NCI-H526 treated with DMSO at 0.1 percent for 48 hours (cell line): ENCODE results near the gene PAN2.
"Not testable (repeated sequence)": the region's sequence is repeated elsewhere in the genome, so short reads cannot be mapped to it uniquely, and the experiment has no call there.

Experiments used
- DNase-seq: peaks from one replicate; lab custom pipeline; 2025; lab: John Stamatoyannopoulos, UW

PAN2 gene, protein sequence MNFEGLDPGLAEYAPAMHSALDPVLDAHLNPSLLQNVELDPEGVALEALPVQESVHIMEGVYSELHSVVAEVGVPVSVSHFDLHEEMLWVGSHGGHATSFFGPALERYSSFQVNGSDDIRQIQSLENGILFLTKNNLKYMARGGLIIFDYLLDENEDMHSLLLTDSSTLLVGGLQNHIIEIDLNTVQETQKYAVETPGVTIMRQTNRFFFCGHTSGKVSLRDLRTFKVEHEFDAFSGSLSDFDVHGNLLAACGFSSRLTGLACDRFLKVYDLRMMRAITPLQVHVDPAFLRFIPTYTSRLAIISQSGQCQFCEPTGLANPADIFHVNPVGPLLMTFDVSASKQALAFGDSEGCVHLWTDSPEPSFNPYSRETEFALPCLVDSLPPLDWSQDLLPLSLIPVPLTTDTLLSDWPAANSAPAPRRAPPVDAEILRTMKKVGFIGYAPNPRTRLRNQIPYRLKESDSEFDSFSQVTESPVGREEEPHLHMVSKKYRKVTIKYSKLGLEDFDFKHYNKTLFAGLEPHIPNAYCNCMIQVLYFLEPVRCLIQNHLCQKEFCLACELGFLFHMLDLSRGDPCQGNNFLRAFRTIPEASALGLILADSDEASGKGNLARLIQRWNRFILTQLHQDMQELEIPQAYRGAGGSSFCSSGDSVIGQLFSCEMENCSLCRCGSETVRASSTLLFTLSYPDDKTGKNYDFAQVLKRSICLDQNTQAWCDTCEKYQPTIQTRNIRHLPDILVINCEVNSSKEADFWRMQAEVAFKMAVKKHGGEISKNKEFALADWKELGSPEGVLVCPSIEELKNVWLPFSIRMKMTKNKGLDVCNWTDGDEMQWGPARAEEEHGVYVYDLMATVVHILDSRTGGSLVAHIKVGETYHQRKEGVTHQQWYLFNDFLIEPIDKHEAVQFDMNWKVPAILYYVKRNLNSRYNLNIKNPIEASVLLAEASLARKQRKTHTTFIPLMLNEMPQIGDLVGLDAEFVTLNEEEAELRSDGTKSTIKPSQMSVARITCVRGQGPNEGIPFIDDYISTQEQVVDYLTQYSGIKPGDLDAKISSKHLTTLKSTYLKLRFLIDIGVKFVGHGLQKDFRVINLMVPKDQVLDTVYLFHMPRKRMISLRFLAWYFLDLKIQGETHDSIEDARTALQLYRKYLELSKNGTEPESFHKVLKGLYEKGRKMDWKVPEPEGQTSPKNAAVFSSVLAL

DNA sequence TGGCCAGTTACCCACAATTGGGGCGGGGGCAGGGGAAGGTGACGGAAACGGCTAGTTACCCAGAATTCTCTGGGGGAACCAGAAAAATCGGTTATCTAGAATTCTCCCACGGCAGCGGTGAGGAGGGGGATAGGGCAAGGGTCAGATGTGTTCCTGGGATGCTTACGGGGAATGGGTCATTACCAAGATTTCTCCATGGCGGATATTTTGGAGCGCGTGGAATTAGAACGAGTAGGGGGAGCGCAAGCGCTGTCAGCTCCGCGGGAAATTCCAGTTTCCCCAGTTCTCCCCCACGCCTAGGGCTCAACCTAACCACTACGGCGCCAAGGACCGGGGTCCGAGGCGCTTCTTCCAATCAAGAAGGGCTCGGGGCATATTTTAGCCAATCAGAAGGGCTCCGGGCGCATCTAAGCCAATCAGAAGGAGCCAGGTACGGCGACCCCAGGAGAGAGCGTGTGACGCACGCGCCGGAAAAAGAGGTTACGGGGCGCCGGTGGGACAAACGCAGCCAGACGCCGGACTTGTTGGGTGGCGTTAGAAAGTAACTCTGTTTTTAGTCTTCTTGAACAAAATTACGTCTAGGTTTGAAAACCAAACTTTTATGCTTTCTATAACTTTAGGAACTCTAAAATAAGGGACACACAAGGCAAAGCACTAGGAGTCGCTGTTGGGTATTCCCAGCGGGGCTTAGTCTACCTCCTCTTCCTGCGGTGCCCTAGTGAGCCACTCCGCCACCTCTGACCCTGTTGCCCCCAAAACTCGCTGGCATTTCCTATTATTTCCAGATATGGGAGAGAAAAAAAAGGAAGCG is at the start of gene PAN2:
PAN2 (minus strand) TSS at position 322 of the 811 bp plus-strand sequence. CDS start 906 bp downstream, outside the sequence.
- DNase-seq, result peak; percentile 92

DNA sequence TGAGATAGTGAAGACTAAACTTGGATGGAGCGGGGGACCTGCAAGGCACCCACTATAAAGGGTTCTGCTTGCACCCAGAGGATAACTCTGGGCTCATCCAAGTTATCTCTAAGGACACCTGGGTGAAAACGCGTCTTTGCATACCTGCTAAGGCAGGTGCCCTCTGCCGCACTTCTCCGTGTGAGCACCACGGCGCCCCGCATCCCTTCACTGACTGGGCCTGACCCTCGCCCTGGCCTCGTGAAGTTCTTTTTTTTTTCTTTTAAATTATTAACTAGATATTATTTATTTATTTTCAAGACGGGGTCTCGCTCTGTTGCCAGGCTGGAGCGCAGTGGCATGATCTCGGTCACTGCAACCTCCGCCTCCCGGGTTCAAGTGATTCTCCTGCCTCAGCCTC is 48.8 kb upstream of the PAN2 start:
- no peak for DNase-seq

DNA sequence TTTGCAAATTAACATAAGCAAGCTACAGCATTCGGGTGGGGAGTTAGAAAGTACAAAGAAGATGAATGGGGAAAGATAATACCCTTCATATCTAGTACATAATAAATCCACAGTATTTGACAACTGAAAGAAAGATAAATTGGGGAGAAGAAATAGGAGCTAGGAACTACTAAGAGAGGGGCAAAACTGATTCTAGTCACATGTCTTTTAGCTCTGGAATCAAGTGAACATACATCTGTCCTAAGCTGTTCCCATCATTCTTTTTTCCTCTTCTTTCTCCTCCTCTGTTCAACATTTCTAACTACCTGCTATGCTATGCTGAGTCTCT is 44.2 kb upstream of the PAN2 start:
- no peak for DNase-seq

DNA sequence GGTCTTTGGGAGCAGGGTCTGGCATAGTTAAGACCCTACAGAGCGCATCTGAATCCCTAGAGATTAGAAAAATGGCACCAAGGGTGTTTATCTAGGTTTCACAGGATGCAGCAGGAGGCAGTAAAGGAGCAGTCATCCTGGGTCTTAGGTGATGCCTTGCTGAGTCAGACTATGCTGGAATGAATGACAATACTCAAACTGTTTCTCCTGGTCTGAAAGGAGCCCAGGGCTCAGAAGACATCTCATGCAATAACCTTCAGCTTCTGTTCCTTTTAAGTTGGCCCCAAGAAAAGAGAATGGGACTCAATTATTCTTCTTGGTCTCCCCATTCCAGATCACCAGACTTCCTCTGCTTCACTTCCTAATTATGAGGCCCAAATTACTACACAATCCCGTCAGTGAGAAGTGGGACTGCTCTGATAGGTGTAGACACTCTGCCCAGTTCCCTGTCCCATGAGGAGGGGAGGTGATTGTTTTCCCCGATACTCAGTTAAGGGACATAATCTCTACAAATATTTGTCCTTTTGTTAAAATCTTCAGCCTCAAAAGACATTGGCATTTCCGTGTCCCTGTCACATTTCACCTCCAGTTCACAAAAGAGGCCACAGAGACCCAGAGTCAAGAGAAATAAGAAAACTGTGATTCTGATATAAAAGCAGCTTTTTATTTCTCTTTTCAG is 43.6 kb upstream of the PAN2 start:
- DNase-seq, result no peak

DNA sequence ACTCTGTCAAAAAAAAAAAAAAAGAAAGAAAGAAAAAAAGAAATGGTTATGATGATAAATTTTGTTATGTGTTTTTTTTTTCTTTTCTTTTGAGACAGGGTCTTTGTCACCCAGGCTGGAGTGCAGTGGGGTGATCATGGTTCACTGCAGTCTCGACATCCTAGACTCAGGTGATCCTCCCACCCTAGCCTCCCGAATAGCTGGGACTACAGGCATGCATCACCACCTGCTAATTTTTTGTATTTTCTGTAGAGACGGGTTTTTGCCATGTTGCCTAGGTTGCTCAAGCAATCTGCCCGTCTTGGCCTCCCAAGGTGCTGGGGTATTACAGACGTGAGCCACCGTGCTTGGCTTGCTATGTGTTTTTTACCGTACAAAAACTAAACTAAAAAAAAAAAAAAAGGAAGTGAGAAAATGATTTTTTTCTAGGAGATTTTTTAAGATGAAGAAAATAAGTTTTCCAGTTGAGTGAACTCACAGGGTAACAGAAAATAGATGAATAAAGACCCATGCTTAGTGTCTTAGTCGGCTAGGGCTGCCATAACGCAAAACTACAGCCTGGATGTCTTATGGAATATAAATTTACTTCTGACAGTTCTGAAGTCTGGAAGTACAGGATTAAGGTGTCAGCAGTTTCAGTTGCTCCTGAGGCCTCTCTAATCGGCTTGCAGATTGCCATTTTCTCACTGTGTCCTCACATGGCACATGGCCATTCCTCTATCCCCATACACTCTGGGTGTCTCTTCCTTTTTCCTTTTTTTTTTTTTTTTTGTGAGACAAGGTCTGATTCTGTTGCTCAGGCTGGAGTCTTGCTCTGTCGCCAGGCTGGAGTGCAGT is 42.0 kb upstream of the PAN2 start:
- DNase-seq, result no peak

DNA sequence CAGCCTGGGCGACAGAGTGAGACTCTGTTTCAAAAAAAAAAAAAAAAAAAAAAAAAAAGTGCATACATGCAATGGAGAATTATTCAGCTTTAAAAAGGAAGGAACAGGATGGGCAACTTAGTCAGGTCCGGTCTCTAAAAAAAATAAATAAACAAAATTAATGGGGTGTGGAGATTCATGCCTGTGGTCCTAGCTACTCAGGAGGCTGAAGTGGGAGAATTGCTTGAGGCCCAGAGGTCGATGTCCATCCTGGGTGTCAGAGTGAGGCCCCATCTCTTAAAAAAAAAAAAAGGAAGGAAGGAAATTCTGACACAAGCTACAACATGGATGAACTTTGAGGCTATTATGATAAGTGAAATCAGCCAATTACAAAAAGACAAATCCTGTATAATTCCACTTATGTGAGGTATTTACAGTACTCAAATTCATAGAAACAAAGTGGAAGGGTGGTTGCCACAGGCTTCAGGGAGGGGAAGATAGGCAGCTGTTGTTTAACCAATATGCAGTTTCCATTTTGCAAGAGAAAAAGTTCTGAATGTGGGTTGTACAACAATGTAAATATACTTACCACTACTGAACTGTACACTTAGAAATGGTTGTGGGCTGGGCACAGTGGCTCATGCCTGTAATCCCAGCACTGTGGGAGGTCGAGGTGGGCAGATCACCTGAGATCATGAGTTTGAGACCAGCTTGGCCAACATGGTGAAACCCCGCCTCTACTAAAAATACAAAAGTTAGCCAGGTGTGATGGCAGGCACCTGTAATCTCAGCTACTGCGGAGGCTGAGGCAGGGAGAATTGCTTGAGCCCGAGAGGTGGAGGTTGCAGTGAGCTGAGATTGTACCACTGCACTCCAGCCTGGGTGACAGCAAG is 41.2 kb upstream of the PAN2 start:
- DNase-seq, result no peak

DNA sequence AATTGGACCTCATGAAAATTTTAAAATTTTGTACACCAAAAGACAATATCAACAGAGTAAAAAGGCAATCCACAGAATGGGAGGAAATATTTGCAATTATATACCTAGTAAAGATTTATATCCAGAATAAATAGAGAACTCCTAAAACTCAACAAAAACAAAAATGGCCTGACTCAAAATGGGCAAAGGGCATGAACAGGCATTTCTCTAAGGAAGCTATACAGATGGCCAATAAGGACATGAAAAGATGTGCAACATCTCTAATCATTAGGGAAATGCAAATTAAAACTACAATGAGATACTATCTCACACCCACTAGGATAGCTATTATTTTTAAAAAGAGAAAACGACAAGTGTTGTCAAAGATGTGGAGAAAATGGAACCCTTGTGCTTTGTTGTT is 39.7 kb upstream of the PAN2 start:
- no peak for DNase-seq

DNA sequence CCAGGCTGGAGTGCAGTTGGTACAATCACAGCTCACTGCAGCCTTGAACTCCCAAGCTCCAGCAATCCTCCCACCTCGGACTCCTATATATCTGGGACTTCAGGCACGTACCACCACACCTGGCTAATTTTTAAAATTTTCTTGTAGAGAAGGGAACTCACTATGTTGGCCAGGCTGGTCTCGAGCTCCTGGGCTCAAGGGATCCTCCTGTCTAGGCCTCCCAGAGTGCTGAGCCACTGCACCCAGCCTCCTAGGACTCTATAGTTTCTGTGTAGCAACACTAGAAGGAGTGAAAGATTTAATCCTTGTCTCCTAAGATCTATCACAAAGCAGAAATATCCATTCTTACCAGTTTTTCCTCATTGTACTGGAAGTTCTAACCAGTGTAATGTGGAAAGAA is 33.1 kb upstream of the PAN2 start:
- no peak for DNase-seq

DNA sequence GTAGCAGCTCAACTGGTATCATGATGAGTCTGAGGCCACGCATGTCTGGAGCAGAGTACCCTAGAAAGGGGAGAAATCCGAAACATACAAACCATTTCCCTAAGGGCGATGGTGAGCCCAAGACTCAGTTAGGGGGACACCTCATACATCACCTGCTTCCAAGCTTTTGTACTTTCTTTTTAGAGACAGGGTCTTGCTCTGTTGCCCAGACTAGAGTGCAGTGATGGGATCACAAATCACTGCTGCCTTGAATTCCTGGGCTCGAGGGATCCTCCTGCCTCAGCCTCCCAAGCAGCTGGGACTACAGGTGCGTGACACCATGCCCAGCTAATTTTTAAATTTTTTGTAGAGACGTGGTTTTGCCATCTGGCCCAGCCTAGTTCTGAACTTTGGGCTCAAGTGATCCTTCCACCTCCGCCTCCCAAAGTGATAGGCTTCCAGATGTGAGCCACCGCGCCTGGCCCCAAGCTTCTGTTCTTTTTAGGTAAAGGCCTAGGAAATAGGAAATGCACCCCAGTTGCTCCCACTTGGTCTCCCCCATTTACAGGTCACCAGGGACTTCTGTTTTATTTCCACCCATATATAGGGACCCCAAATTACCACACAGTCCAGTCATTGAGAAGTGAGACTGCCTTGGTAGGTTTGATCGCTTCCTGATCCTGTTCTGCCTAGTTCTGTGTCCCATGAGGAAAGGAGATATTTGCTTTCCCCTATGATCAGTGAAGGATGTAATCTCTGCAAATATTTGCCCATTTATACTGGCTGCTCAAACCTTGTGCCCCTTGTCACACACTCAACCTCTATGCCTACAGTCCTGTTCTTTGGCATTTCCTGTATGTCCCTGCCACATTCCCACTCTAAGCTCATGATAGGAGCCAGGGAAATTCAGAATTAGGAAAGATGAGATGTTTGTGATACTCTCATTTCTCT is 28.6 kb upstream of the PAN2 start, which contains the start of gene APOF:
APOF (minus strand) TSS at position 728 of the 930 bp plus-strand sequence; CDS start at position 616, 112 bp downstream.
- DNase-seq, result peak; percentile 41

DNA sequence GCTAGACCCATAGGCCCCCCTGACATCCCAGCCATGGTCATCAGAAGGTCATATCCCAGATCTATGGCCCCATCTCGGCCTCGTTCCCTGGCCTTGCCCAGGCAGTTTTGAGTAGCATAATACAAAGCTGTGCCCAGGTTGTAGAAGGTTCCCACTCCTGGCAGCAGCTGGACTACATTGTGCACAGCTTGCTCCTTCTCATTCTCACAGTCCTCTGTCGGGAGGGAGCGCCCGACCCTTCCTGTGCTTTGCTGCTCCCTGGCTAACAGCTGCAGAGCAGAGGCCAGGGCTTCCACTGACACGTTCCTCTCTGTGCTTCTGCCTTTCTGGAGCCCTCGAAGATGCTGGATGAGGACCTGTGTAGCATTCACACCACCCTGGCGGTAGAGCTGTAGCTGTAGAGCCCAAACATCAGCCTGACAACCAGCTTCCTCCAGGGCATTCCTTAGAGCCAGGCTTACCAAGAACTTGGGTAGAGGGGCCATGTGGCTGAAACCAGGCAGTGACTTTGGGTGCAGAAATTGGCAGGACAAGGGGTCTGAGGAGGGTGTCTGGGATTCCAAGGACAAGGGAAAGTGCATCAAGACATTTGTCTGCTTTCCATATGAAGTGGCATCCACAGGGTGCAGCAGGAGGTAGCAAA is 27.8 kb upstream of the PAN2 start:
- no peak for DNase-seq

DNA sequence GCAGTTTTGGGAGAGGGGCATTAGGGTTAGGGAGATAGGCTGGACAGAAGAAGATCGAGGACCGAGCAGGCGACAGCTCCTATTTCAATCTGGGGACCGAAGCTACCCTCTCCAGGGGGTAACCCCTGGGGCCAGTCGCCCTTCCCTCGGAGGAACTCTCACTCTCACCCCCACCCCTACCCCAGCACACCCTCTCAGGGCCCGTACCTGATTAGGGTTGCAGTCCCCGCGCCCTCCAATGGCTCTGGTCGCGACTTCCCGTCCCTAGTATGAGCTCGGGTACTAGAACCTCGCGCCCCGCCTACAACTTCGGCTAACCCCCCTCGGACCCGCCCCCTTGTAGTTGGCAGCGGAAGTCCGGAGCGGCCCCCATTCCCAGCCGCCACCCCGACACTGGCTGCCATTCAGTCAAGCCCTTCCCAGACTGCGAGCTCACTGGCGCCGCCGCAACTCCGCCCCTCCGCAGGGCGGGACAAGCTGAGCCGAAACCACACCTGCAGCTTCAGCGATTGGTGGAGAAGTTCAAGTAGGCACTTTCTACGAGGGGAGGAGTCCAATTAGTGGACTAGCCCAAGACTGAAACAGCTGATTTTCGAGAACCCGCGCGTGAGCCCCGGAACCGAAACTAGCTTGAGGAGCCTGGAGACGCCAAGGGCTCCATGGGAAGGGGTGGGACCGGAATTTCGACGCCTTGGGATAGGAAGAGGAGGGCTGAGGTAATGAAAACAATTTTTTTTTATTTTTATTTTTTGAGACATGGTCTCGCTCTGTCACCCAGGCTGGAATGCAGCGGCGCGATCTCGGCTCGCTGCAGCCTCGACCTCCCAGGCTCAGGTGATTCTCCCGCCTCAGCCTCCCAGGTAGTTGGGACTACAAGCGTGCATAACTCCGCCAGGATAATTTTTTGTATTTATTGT is 26.3 kb upstream of the PAN2 start, which contains the start of gene STAT2:
STAT2 (minus strand) TSS at position 257 of the 917 bp plus-strand sequence. CDS start 3,536 bp downstream, outside the sequence.
- peak; percentile 96 for DNase-seq

DNA sequence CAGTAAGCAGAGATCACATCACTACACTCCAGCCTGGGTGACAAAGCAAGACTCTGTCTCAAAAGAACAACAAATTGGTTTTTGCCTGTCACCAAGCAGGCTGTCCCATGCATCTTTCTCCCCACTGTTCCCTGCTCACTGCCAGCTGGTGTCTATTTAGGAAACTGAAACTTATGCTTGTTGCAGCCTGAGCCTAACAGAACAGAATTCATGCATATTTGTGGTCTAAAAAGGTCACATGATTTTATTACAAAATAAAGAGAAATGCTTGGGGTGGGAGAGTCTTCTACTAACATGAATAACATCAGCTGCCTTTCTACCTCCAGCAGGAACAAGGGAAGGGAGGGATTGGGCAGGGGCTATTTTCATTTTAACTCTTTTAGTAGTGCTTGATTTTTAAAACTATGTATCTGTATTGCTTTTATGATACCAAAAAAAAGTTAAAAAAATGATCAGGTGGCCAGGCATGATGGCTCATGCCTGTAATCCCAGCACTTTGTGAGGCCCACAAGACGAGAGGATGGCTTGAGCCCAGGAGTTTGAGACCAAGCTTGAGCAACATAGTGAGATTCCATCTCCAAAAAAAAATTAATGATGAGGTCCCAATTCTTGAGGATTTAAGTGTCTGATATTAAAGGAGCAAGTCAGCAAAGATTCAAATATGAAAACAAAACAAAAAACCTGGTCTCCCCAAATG is 25.2 kb upstream of the PAN2 start:
- DNase-seq, result no peak

DNA sequence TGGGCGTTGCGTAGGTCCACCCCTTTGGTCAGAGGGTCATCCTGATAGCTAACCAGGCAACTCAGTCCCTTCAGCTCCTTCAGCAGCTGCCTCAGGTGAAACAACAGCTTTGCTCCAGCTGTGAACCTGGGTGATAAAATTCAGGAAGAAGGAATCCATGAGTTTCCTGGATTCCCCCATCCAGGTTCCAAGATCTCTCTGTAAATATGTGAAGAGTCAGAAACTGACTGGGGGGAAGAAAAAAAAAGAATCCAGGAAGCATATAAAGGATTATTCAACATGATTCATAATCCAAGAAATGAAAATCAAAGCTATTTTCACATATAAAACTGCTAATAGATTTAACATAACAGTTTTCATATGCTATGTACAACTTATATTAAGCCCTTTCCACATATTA is 17.5 kb upstream of the PAN2 start:
- no peak for DNase-seq

DNA sequence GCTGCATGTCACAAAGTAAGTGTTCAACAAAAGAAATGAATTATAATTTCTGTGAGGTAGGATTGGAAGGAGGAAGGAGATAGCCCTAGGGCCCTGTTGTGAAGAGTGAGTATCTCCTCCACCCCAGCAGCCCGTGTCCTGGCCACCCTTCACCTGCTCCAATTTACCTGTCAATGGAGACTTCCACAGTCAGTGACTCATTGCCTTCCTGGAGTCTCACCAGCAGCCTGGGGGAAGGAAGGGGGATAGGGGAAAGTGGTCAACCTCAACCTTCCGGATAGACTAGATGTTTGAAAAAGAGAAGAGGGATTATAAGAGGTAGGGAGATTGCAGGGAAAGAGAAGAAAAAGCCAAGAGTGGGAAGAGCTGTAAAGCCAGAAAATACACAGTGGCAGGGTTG is 16.9 kb upstream of the PAN2 start:
- no peak for DNase-seq

DNA sequence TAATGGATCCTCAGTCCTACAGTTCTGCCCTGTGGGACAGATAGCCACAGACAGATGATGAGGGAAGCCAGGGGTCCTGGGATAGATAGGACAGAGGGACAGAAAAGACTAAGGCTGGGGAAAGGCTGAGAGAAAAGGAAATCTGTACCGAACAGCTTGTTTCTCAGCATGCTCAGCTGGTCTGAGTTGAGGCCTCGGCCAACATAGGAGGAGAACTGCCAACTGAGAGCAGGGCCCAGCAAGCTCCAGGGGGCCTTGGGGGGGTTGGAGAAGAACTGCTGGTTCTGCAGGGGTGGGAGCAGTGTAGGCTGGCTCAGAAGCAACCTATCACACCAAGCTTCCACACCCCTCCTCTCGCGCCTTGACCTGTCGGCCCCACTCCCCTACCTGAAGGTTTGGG is 15.0 kb upstream of the PAN2 start:
- no peak for DNase-seq

DNA sequence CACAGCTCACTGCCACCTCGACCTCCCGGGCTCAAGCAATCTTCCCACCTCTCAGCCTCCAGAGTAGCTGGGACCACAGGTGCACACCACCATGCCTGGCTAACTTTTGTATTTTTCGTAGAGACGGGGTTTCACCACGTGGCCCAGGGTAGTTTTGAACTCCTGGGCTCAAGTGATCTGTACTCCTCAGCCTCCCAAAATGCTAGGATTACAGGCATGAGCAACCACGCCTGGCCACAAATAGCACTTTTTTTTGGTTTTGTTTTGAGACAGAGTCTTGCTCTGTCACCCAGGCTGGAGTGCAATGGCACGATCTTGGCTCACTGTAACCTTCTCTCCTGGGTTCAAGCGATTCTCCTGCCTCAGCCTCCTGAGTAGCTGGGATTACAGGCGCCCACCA is 13.5 kb upstream of the PAN2 start:
- not testable (repeated sequence) for DNase-seq
